Peyer's patch (tissue), 4 donors: ENCODE results near the gene SCFD1. TPM values are rescaled to one million over a fixed set of nuclear protein-coding genes. Genes with fewer than 3 reads are reported as not detected.
"Not testable (repeated sequence)": the region's sequence is repeated elsewhere in the genome, so short reads cannot be mapped to it uniquely, and the experiment has no call there.

Experiments
- DNase-seq, 3 donors: peaks; one replicate each; pipeline ENCODE4 v3.0.0-alpha.2; 2017 to 2019
- H3K27ac ChIP-seq, 4 donors: fragments of 200-600 bp; sonication (generic); one replicate each; pipeline ENCODE4 v1.5.1; 2016 to 2019
- H3K27me3 ChIP-seq, 2 donors: fragments of 200-600 bp; sonication (generic); one replicate each; pipeline ENCODE4 v1.5.1; 2019
- H3K36me3 ChIP-seq, 3 donors: fragments of 200-600 bp; sonication (generic); one replicate each; pipeline ENCODE4 v1.5.1; 2016 to 2019
- H3K4me1 ChIP-seq, 4 donors: fragments of 200-600 bp; sonication (generic); one replicate each; pipeline ENCODE4 v1.5.1; 2016 to 2019
- H3K4me3 ChIP-seq, 4 donors: fragments of 200-600 bp; sonication (generic); 1 replicate in 3 of 4; 2 replicates in 1 of 4; pipeline ENCODE4 v1.5.1; 2016 to 2019; ENCODE audit warnings: mild to moderate bottlenecking in 1 of 4
- H3K9me3 ChIP-seq, 4 donors: fragments of 200-600 bp; sonication (generic); one replicate each; pipeline ENCODE4 v1.5.1; 2016 to 2019; ENCODE audit warnings: mild to moderate bottlenecking in 1 of 4
- POLR2A ChIP-seq, 2 donors: fragments of 450-650 bp; IDR thresholded peaks; one replicate each; pipeline ENCODE4 v1.5.1; 2017; ENCODE audit warnings: antibody characterized with exemption in 2 of 2, mild to moderate bottlenecking in 2 of 2, moderate library complexity in 2 of 2
- total RNA-seq, 4 donors: library from RNA; depleted of rRNA; stranded (reverse); fragments of >200 nt; gene quantifications; one replicate each; pipeline ENCODE4 v1.1.0, GENCODE V29; 2016
- TF ChIP-seq, protein P1 (sequence below), 6 experiments: fragments of 450-650 bp in 4 of 6; fragments of 200-600 bp in 2 of 6; sonication (generic) in 1 of 6; IDR thresholded peaks; one replicate each; pipeline ENCODE4 v1.5.1; 2017 to 2019; ENCODE audit warnings: antibody characterized with exemption in 6 of 6, mild to moderate bottlenecking in 3 of 6, moderate library complexity in 1 of 6

Gene SCFD1
- total RNA-seq, 4 donors from 2014 or later, result 31.8 to 77.3 (median 53.0) TPM

DNA sequence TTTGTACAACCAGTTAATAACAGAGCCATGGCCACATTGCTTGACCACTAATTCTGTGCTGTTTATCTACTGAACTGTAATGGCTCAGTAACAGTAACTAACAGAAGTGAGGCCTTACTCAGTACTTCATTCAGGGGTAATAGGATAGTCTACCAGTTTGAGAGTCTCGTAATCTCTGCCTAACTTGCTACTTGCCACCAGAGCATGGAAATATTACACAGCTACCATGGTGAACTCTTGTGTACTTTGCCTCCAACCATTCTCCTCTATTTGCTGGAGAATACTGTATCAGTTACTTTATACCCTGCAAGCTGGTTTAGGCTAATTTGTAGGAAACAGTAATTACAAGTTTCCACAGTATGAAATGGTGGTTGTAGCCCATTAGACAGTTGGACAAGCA lies 10.6 kb downstream of the SCFD1 start:
- no peak for DNase-seq
- H3K9me3 ChIP-seq, result no peaks in the 10 kb centered on the region
- no peaks in the 10 kb centered on the region for H3K27me3 ChIP-seq
- no peak overlapping the region for H3K4me3 ChIP-seq
- peaks cover 0 to 38% (median 0%) of the 10 kb centered on the region in 3 donors for H3K36me3 ChIP-seq
- TF ChIP-seq POLR2A (IDR thresholded peaks at IDR 0.05), result no peak
- TF ChIP-seq, protein P1, sequence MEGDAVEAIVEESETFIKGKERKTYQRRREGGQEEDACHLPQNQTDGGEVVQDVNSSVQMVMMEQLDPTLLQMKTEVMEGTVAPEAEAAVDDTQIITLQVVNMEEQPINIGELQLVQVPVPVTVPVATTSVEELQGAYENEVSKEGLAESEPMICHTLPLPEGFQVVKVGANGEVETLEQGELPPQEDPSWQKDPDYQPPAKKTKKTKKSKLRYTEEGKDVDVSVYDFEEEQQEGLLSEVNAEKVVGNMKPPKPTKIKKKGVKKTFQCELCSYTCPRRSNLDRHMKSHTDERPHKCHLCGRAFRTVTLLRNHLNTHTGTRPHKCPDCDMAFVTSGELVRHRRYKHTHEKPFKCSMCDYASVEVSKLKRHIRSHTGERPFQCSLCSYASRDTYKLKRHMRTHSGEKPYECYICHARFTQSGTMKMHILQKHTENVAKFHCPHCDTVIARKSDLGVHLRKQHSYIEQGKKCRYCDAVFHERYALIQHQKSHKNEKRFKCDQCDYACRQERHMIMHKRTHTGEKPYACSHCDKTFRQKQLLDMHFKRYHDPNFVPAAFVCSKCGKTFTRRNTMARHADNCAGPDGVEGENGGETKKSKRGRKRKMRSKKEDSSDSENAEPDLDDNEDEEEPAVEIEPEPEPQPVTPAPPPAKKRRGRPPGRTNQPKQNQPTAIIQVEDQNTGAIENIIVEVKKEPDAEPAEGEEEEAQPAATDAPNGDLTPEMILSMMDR (IDR thresholded peaks at IDR 0.05), result no peak
- H3K4me1 ChIP-seq, result no peaks in the 10 kb centered on the region
- no peak overlapping the region for H3K27ac ChIP-seq

DNA sequence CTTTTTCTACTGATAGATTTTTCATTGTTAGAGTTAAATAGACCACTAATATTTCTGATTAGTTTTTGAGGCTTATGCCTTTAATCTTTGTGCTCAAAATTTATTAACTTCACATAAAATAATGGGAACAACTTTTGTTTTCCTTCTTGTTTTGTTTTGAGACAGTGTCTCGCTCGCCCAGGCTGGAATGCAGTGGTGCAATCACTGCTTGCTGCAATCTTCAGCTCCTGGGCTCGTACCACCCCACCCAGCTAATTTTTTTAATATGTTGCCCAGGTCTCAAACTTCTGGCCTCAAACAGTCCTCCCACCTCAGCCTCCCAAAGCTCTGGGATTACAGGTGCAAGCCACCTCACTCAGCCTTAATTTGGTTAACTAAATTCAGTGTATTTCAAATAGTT lies 16.8 kb downstream of the SCFD1 start:
- H3K27me3 ChIP-seq, result no peaks in the 10 kb centered on the region
- DNase-seq, result no peak
- no peaks in the 10 kb centered on the region for H3K9me3 ChIP-seq
- no peak overlapping the region for H3K27ac ChIP-seq
- H3K4me3 ChIP-seq, result no peak overlapping the region
- TF ChIP-seq, protein P1 (IDR thresholded peaks at IDR 0.05), result no peak
- TF ChIP-seq POLR2A (IDR thresholded peaks at IDR 0.05), result no peak
- H3K36me3 ChIP-seq, result peaks cover 0 to 27% (median 0%) of the 10 kb centered on the region in 3 donors
- H3K4me1 ChIP-seq, result no peaks in the 10 kb centered on the region

DNA sequence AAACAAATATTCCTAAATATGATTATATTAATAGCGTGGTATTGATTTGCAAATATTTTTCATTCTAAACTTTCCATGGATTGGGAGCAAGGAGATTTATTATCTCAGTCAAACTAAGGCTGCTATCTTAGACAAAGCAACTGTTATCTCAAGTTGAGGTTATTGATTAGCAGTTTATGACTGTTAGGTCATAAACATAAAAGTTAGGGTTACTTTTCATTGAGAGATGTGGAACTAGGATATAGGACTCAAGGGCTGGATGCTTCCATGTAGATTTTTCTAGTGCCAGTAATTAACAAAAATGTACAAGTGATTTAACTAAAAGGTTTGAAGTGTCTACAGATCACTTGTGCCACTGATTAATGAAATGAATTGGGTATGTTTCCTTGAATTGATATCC lies 19.1 kb downstream of the SCFD1 start:
- peaks cover 0 to 4% (median 0%) of the 10 kb centered on the region in 4 donors for H3K9me3 ChIP-seq
- H3K27me3 ChIP-seq, result no peaks in the 10 kb centered on the region
- no peaks in the 10 kb centered on the region for H3K4me1 ChIP-seq
- no peak for DNase-seq
- no peak overlapping the region for H3K27ac ChIP-seq
- H3K4me3 ChIP-seq, result no peak overlapping the region
- peaks cover 0 to 29% (median 0%) of the 10 kb centered on the region in 3 donors for H3K36me3 ChIP-seq
- TF ChIP-seq POLR2A (IDR thresholded peaks at IDR 0.05), result no peak
- TF ChIP-seq, protein P1 (IDR thresholded peaks at IDR 0.05), result no peak

DNA sequence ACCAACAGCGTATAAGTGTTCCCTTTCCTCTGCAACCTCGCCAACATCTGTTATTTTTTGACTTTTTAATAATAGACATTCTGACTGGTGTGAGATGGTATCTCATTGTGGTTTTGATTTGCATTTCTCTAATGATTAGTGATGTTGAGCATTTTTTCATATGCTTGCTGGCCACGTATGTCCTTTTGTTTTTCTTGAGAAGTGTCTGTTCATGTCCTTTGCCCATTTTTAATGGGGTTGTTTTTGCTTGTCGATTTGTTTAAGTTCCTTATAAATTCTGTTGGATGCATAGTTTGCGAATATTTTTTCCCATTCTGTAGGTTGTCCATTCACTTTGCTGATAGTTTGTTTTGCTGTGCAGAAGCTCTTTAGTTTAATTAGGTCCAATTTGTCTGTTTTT lies 22.3 kb downstream of the SCFD1 start:
- not testable (repeated sequence) for H3K27ac ChIP-seq, H3K27me3 ChIP-seq, DNase-seq, H3K9me3 ChIP-seq, H3K4me3 ChIP-seq, H3K4me1 ChIP-seq
- H3K36me3 ChIP-seq, result peaks cover 0 to 31% (median 0%) of the 10 kb centered on the region in 3 donors

DNA sequence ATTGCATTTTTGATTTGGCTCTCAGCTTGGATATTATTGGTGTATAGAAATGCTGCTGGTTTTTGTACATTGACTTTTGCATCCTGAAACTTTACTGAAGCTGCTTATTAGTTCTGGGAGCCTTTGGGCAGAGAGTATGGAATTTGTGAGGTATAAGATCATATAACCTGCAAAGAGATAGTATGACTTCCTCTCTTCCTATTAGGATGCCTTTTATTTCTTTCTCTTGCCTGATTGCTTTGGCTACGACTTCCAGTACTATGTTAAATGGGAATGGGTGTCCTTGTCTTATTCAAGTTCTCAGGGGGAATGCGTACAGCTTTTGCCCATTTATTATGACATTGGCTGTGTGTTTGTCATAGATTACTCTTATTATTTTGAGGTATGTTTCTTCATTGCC lies 23.5 kb downstream of the SCFD1 start:
- Histone ChIP-seq H3K9me3 (peaks cover 0 to 4% (median 0%) of the 10 kb centered on the region in 4 donors), H3K27me3 (no peaks in the 10 kb centered on the region), H3K4me1 (no peaks in the 10 kb centered on the region), H3K27ac (no peak overlapping the region), H3K4me3 (no peak overlapping the region), H3K36me3 (peaks cover 0 to 40% (median 0%) of the 10 kb centered on the region in 3 donors)
- TF ChIP-seq POLR2A (IDR thresholded peaks at IDR 0.05), result no peak
- TF ChIP-seq, protein P1 (IDR thresholded peaks at IDR 0.05), result no peak
- DNase-seq, result no peak

DNA sequence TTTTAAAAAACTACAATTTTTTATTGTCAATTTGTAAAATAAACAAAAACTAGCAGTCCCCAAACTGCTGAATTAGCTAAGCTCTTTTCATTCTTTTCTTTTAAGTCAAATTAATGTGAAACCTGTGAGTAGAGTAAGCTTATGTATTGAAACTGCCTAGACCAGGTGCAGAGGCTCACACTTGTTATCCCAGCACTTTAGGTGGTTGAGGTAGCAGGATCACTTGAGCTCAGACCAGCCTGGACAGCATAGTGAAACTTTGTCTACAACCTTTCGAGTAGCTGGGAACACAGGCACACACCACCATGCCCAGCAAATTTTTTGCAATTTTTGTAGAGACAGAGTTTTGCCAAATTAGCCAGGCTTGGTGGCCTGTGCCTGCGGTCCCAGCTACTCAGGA lies 26.4 kb downstream of the SCFD1 start:
- H3K27ac ChIP-seq, result no peak overlapping the region
- H3K4me1 ChIP-seq, result no peaks in the 10 kb centered on the region
- TF ChIP-seq POLR2A (IDR thresholded peaks at IDR 0.05), result no peak
- TF ChIP-seq, protein P1 (IDR thresholded peaks at IDR 0.05), result no peak
- peaks cover 0 to 4% (median 0%) of the 10 kb centered on the region in 4 donors for H3K9me3 ChIP-seq
- no peaks in the 10 kb centered on the region for H3K27me3 ChIP-seq
- DNase-seq, result no peak
- peaks cover 0 to 65% (median 0%) of the 10 kb centered on the region in 3 donors for H3K36me3 ChIP-seq
- H3K4me3 ChIP-seq, result no peak overlapping the region
